ENCODE measurements around the gene LAG3.

GRCh38 chr12:6734506-6735387 lies 37.6 kb upstream of the LAG3 start:
- no peak for TF ChIP-seq CEBPB (IDR thresholded peaks at IDR 0.05; ENCODE audit: low read depth)
- TF ChIP-seq, protein P1, sequence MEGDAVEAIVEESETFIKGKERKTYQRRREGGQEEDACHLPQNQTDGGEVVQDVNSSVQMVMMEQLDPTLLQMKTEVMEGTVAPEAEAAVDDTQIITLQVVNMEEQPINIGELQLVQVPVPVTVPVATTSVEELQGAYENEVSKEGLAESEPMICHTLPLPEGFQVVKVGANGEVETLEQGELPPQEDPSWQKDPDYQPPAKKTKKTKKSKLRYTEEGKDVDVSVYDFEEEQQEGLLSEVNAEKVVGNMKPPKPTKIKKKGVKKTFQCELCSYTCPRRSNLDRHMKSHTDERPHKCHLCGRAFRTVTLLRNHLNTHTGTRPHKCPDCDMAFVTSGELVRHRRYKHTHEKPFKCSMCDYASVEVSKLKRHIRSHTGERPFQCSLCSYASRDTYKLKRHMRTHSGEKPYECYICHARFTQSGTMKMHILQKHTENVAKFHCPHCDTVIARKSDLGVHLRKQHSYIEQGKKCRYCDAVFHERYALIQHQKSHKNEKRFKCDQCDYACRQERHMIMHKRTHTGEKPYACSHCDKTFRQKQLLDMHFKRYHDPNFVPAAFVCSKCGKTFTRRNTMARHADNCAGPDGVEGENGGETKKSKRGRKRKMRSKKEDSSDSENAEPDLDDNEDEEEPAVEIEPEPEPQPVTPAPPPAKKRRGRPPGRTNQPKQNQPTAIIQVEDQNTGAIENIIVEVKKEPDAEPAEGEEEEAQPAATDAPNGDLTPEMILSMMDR (IDR thresholded peaks at IDR 0.05 in 2 of 3, conservative IDR thresholded peaks at IDR 0.05 in 1 of 3; ENCODE audit: borderline replicate concordance in 1 of 3, insufficient read depth in 1 of 3, low read depth in 2 of 3, low read length in 2 of 3): no peak
- TF ChIP-seq ZBTB33 (IDR thresholded peaks at IDR 0.05; ENCODE audit: extremely low read depth, insufficient replicate concordance, low read length): no peak
- no peak for TF ChIP-seq ZFX (IDR thresholded peaks at IDR 0.05)
- TF ChIP-seq, protein P2, sequence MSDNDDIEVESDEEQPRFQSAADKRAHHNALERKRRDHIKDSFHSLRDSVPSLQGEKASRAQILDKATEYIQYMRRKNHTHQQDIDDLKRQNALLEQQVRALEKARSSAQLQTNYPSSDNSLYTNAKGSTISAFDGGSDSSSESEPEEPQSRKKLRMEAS (IDR thresholded peaks at IDR 0.05): no peak
- no peak for TF ChIP-seq POLR2AphosphoS5 (IDR thresholded peaks at IDR 0.05; ENCODE audit: low read depth, low read length)
- no peak for TF ChIP-seq SP1 (IDR thresholded peaks at IDR 0.05; ENCODE audit: low read depth)
- no peak for TF ChIP-seq EZH2 (IDR thresholded peaks at IDR 0.05)
- no peak for TF ChIP-seq YY1 (IDR thresholded peaks at IDR 0.05; ENCODE audit: extremely low read depth, insufficient replicate concordance, low read depth, low read length)
- TF ChIP-seq RAD21 (IDR thresholded peaks at IDR 0.05; ENCODE audit: low read depth): no peak

Data from HCT116 (cell line).